Ishikawa (cell line): ENCODE measurements around the gene C9orf152.

ENCODE experiments used
- EP300 ChIP-seq: IDR thresholded peaks from 2 replicates; pipeline ENCODE4 v1.6.1; 2012; ENCODE audit warnings: borderline replicate concordance
- TCF12 ChIP-seq: IDR thresholded peaks from 2 replicates; pipeline ENCODE4 v1.6.1; 2012; ENCODE audit warnings: low read depth

DNA sequence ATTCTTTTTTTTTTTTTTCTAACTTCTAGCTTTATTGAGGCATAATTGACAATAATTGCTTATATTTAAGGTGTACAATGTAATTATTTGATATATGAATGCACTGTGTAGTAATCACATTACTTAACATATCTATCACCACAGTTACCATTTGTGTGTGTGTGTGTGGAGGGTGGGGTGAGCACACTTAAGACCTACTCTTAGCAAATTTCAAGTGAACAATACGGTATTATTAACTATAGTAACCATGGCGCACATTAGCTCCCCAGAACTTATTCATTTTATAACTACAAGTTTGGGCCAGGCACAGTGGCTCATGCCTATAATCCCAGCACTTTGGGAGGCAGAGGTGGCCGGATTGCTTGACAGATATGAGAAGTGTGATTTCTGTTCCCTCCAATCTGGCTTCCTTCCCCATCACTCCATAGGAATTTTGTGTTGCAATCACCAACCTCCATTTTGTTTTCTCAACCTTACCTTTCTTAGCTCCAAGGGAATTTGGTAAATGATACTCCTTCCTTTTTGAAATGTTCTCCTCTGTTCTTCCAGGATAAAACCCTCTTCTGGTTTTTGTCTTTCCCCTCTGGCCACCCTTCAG is 33.4 kb upstream of the C9orf152 start:
- TF ChIP-seq EP300: no peak
- TF ChIP-seq TCF12: no peak
